ENCODE results near the gene TGFBR2.
A peak's percentile ranks its signal among the peaks of the same experiment; 100 is the strongest.

Gene TGFBR2

DNA sequence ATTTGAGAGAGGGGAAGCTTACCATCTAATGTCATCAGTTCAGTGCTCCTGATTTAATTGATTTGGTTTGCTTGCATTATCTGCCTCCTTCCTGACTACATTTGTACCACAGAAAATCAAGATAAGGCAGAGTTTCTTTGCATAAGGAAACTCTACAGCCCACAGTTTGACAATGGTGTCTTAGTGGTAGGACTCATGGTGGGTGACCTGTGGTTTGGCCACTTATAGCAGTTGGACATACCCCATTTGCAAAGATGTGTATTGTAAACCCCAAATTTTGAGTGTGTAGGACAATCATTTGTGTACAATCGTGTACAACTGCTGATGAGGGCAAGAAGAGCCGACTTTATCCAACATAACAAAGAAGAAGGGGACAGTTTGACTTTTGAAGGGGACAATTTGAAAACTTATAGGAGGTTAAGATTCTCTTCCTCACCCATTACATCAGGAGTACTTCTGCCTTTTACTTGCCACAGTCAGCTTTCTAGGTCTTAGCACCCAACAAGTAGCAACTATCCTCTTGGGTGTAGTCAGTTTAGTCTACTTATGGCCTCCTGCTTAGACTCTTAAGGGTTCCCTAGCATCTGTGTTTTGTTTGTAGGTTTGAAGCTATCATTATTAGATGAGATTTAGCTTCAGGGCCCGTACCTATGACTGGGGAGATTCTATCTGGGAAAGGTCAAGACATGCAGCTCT, 6.2 kb downstream of the TGFBR2 start:
- Histone ChIP-seq H3K36me3 (no peaks in the 10 kb centered on the region), H3K4me3 (no peak overlapping the region), H3K27me3 (no peaks in the 10 kb centered on the region), H3K9me3 (no peaks in the 10 kb centered on the region), H3K4me1 (peaks cover 0 to 96% (median 33%) of the 10 kb centered on the region in 4 donors), H3K27ac (peak overlapping the region; percentile 4 to 21)
- intact Hi-C loops (cut with DNase I; ENCODE audit: low total_unique reads), result no loop called here
- no peak for DNase-seq
- TF ChIP-seq, protein P1, sequence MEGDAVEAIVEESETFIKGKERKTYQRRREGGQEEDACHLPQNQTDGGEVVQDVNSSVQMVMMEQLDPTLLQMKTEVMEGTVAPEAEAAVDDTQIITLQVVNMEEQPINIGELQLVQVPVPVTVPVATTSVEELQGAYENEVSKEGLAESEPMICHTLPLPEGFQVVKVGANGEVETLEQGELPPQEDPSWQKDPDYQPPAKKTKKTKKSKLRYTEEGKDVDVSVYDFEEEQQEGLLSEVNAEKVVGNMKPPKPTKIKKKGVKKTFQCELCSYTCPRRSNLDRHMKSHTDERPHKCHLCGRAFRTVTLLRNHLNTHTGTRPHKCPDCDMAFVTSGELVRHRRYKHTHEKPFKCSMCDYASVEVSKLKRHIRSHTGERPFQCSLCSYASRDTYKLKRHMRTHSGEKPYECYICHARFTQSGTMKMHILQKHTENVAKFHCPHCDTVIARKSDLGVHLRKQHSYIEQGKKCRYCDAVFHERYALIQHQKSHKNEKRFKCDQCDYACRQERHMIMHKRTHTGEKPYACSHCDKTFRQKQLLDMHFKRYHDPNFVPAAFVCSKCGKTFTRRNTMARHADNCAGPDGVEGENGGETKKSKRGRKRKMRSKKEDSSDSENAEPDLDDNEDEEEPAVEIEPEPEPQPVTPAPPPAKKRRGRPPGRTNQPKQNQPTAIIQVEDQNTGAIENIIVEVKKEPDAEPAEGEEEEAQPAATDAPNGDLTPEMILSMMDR (IDR thresholded peaks at IDR 0.05), result no peak

DNA sequence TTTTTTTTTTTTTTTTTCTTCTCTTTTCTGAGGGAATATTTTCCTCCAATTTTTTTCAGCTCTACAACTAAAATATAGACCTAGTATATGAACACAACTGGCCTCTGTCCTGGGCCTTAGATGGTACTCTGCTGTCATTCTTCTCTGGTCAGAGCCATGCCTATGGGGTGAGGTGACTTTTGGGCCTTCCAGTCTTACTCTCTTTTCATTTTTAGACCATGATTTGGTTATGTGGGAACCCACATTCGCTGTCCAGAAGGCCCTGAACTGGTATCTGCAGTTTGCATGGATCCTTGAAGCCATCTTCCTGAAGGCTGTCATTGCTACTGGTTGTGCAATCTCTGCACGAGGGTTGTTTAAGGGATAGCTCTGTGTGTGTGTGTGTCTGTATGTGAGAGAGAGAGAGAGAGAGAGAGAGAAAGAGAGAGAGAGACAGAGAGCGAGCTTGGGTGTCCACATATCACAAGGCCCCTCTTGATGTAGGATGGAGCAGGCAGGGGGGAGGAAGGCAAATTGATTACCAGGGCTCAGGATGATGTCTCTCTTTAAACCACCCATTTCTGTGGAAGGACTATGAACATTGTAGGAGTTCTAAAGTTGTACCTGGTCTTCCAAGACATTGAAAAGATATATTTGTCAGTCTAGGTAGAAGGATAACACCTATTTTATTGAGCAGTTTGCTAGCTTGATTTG, 6.9 kb downstream of the TGFBR2 start:
- Histone ChIP-seq H3K4me1 (peaks cover 0 to 98% (median 32%) of the 10 kb centered on the region in 4 donors), H3K4me3 (no peak overlapping the region), H3K9me3 (no peaks in the 10 kb centered on the region), H3K27ac (peak overlapping the region in 1 of 2 donors; percentile 21), H3K27me3 (no peaks in the 10 kb centered on the region), H3K36me3 (no peaks in the 10 kb centered on the region)
- intact Hi-C loops (cut with DNase I; ENCODE audit: low total_unique reads), result no loop called here
- DNase-seq, result no peak
- TF ChIP-seq, protein P1 (IDR thresholded peaks at IDR 0.05), result no peak

DNA sequence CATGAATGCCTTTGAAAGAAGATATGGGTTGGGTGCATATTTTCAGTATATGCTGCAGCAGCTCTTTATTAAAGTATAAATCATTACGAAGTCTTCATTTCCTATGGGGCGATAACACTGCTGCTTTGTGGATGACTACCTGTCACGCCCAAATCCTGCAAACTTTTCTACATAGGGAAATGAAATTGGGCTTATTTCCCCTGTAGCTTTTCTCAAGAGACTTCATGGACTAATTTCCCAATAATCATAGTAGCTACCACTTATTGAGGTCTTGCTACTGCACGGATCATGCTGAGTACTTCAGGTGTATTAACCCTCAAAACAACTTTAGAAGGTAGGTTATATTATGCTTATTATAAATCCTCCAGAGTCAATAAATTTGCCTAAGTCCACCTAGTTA, 8.0 kb downstream of the TGFBR2 start:
- intact Hi-C loops (cut with DNase I; ENCODE audit: low total_unique reads), result no loop called here
- no peak for DNase-seq
- Histone ChIP-seq H3K9me3 (no peaks in the 10 kb centered on the region), H3K27ac (peak overlapping the region in 1 of 2 donors; percentile 4), H3K36me3 (no peaks in the 10 kb centered on the region), H3K4me3 (no peak overlapping the region), H3K27me3 (no peaks in the 10 kb centered on the region), H3K4me1 (peaks cover 0 to 98% (median 37%) of the 10 kb centered on the region in 4 donors)
- TF ChIP-seq, protein P1 (IDR thresholded peaks at IDR 0.05), result no peak

DNA sequence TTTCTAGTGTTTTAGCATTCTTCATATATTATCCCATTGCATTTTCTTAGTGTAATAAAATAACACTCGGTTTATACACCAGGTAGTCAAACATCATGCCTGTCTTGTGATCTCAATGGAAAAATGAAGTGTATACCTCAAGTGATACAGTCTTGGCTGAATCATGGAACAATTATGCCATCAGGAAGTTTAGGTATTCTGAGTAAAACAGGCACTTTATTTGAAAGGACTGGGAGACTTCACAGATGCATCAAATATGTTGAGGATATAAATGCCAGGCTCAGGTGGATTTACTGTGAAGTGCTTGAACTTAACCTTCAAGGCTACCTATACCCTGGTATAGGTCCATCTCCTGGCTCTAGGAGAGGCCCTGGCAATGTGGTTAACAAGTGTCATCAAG, 8.5 kb downstream of the TGFBR2 start:
- Histone ChIP-seq H3K9me3 (no peaks in the 10 kb centered on the region), H3K4me3 (no peak overlapping the region), H3K36me3 (no peaks in the 10 kb centered on the region), H3K4me1 (peaks cover 0 to 95% (median 38%) of the 10 kb centered on the region in 4 donors), H3K27ac (no peak overlapping the region), H3K27me3 (no peaks in the 10 kb centered on the region)
- intact Hi-C loops (cut with DNase I; ENCODE audit: low total_unique reads), result no loop called here
- TF ChIP-seq, protein P1 (IDR thresholded peaks at IDR 0.05), result no peak
- no peak for DNase-seq

DNA sequence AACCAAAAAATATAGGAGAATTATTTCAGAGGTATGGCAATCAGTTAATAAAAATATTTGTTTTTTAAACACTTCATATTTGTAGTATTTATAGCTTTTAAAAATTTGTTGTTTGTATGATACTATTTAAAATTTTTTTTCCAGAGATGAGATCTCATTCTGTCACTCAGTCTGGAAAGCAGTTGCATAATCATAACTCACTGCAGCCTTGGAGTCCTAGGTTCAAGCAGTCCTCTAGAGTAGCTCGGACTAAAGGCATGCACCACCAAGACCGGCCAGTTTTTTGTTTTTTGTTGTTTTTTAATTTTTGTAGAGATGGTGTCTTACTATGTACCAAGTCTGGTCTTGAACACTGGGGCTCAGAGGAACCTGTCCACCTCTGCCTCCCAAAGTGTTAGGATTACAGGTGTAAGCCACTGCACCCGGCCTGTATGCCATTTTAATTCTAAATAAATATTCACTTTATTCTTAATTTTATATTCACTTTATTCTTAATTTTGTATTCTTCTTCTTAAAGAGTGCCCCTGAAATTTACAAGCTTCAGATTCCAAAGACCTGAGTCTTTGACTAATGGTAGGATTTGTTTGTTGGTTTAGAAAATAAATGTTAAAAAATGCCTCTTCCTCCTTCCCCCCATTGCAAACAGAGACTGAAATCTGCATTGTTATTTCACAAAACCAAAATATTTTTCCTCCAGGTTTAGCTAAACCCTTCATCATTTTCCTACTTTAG, 9.4 kb downstream of the TGFBR2 start:
- Histone ChIP-seq H3K4me3 (no peak overlapping the region), H3K9me3 (no peaks in the 10 kb centered on the region), H3K4me1 (peaks cover 0 to 95% (median 38%) of the 10 kb centered on the region in 4 donors), H3K27ac (peak overlapping the region in 1 of 2 donors; percentile 5), H3K27me3 (no peaks in the 10 kb centered on the region), H3K36me3 (no peaks in the 10 kb centered on the region)
- intact Hi-C loops (cut with DNase I; ENCODE audit: low total_unique reads), result no loop called here
- TF ChIP-seq, protein P1 (IDR thresholded peaks at IDR 0.05), result no peak
- DNase-seq, result no peak
